GM23248 (cell line): ENCODE results near the gene DSTN. TPM values are rescaled to one million over a fixed set of nuclear protein-coding genes. Genes with fewer than 3 reads are reported as not detected.

Experiments used
- DNase-seq: peaks from one replicate; pipeline ENCODE4 v3.0.0-alpha.2; 2015
- H2AFZ ChIP-seq: fragments of 200-600 bp; sonication (generic); 2 replicates; pipeline ENCODE4 v1.6.1; 2016; ENCODE audit warnings: antibody characterized with exemption
- H3F3A ChIP-seq: fragments of 200-600 bp; sonication (generic); 2 replicates; pipeline ENCODE4 v1.6.1; 2016; ENCODE audit warnings: mild to moderate bottlenecking, antibody characterized with exemption, mixed run types; ENCODE audit not compliant: insufficient read depth
- H3K27ac ChIP-seq: fragments of 200-600 bp; sonication (generic); 2 replicates; pipeline ENCODE4 v1.5.1; 2016; ENCODE audit warnings: mild to moderate bottlenecking
- H3K27me3 ChIP-seq: fragments of 200-600 bp; sonication (generic); replicated peaks from 2 replicates; pipeline ENCODE4 v1.6.1; 2016; ENCODE audit warnings: mild to moderate bottlenecking; ENCODE audit not compliant: insufficient read depth
- H3K36me3 ChIP-seq: fragments of 200-600 bp; sonication (generic); 2 replicates; pipeline ENCODE4 v1.6.1; 2016; ENCODE audit warnings: low read depth, mild to moderate bottlenecking
- H3K4me1 ChIP-seq: fragments of 200-600 bp; sonication (generic); 2 replicates; pipeline ENCODE4 v1.6.1; 2016; ENCODE audit warnings: mild to moderate bottlenecking; ENCODE audit not compliant: insufficient read depth
- H3K4me2 ChIP-seq: fragments of 200-600 bp; sonication (generic); one replicate; pipeline ENCODE4 v1.6.1; 2016; ENCODE audit warnings: mild to moderate bottlenecking; ENCODE audit not compliant: unreplicated experiment
- H3K4me3 ChIP-seq: fragments of 200-600 bp; sonication (generic); 2 replicates; pipeline ENCODE4 v1.5.1; 2016; ENCODE audit warnings: mild to moderate bottlenecking
- H3K79me2 ChIP-seq: fragments of 200-600 bp; sonication (generic); 2 replicates; pipeline ENCODE4 v1.6.1; 2016; ENCODE audit warnings: mild to moderate bottlenecking; ENCODE audit not compliant: insufficient read depth
- H3K9ac ChIP-seq: fragments of 200-600 bp; sonication (generic); 2 replicates; pipeline ENCODE4 v1.6.1; 2016; ENCODE audit warnings: mild to moderate bottlenecking
- H3K9me2 ChIP-seq: fragments of 200-600 bp; sonication (generic); 2 replicates; pipeline ENCODE4 v1.6.1; 2016; ENCODE audit warnings: mixed run types, mild to moderate bottlenecking, moderate library complexity; ENCODE audit not compliant: insufficient read depth
- H3K9me3 ChIP-seq: fragments of 200-600 bp; sonication (generic); one replicate; pipeline ENCODE4 v1.6.1; 2017; ENCODE audit warnings: low read depth
- H4K20me1 ChIP-seq: fragments of 200-600 bp; sonication (generic); 2 replicates; pipeline ENCODE4 v1.6.0; 2016; ENCODE audit not compliant: insufficient read depth
- EZH2 ChIP-seq: fragments of 200-600 bp; sonication (generic); IDR thresholded peaks from 2 replicates; pipeline ENCODE4 v1.6.1; 2018; ENCODE audit warnings: antibody characterized with exemption, mild to moderate bottlenecking; ENCODE audit not compliant: insufficient read depth, poor library complexity, severe bottlenecking
- EZH2phosphoT487 ChIP-seq: fragments of 200-600 bp; sonication (generic); IDR thresholded peaks from 2 replicates; pipeline ENCODE4 v1.6.1; 2018; ENCODE audit warnings: antibody characterized with exemption, moderate library complexity, mild to moderate bottlenecking, low read depth; ENCODE audit not compliant: insufficient read depth
- WGBS, 2 experiments: methylation state at CpG; one replicate each; pipeline ENCODE4 v1.1.6; 2015 to 2017; ENCODE audit warnings: low lambda C conversion rate in 2 of 2, low coverage in 1 of 2; ENCODE audit errors: missing lambda C conversion rate in 2 of 2; 5-methylcytosine and 5-hydroxymethylcytosine counted together
- in situ Hi-C: fragments of 300-500 bp; cut with MboI; formaldehyde crosslinking; loops from 2 replicates; pipeline ENCODE4 v1.15.0; 2020
- polyA plus RNA-seq: library from polyadenylated mRNA; unstranded; fragments of >200 nt; fragmentation: Nextera tagmentation; extraction: Ambion mirVana; gene quantifications from 2 replicates; pipeline ENCODE4 v1.2.1, GENCODE V29; 2016
- total RNA-seq: library from RNA; depleted of rRNA; stranded (reverse); fragments of >200 nt; shearing (Covaris generic); gene quantifications from 2 replicates; pipeline ENCODE4 v1.2.3, GENCODE V29; 2014

The DSTN gene
- total and polyA plus RNA-seq, 2 experiments from 2014 or later = 338 to 610 TPM

DNA sequence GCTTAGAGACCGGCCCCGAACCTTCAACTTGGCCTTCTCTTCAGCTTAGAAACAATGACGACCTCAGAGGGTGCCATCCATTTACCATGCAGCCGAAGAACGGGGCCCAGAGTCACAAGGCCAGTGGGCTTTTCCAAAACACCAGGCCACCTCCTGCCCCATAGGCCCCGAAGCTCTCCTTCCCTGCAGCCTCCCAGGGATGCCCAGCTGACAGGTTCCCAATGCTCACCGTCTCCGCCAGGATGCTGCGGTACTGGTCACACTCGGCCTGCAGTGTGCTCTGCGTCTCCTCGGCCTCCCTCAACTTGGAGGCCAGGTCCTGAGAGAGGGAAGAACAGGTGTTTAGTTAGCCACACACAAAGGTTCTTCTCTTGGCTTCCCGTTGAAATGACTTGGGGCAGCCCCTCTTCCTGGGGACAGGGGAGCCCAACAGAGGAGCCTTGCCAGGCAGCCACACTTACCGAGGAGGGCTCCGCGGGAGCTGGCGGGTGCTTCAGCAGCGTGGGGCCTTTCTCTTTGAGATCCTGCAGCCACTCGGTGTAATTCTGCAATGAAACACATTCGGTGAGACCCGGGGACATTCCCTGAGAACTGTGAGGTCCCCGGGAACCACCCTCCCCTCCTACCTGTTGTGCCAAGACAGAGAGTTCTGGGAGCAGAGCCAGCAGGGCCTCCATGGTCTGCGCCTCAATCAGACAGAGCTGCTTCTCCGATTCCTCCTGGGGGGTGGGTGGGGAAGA lies 51.5 kb downstream of the DSTN start:
- no peaks in the 10 kb centered on the region for H3K4me1 ChIP-seq
- H3K4me2 ChIP-seq = no peak overlapping the region
- H3K27ac ChIP-seq = no peak overlapping the region
- peaks cover 5% of the 10 kb centered on the region for H3F3A ChIP-seq
- H3K9me2 ChIP-seq = no peaks in the 10 kb centered on the region
- H3K9ac ChIP-seq = no peak overlapping the region
- H3K79me2 ChIP-seq = peaks cover 28% of the 10 kb centered on the region
- no peak for DNase-seq
- no peak overlapping the region for H3K4me3 ChIP-seq
- H3K9me3 ChIP-seq = no peaks in the 10 kb centered on the region
- H3K36me3 ChIP-seq = peaks cover 33% of the 10 kb centered on the region
- no peak overlapping the region for H2AFZ ChIP-seq
- no peaks in the 10 kb centered on the region for H3K27me3 ChIP-seq
- in situ Hi-C loops = no loop called here
- 77 to 78% methylated on average over 24 of the region's 24 CpGs for WGBS, 2 experiments
- no peaks in the 10 kb centered on the region for H4K20me1 ChIP-seq
- no peak for TF ChIP-seq EZH2phosphoT487
- no peak for TF ChIP-seq EZH2

- H3K79me2 ChIP-seq = peaks cover 32% of the 10 kb centered on the region
- no peaks in the 10 kb centered on the region for H4K20me1 ChIP-seq
- in situ Hi-C loops = no loop called here
- H3K27me3 ChIP-seq = no peaks in the 10 kb centered on the region
- no peaks in the 10 kb centered on the region for H3K9me2 ChIP-seq
- H3K27ac ChIP-seq = no peak overlapping the region
- peaks cover 2% of the 10 kb centered on the region for H3F3A ChIP-seq
- H3K4me2 ChIP-seq = no peak overlapping the region
- no peaks in the 10 kb centered on the region for H3K4me1 ChIP-seq
- no peak overlapping the region for H3K9ac ChIP-seq
- no peak for DNase-seq
- no peak overlapping the region for H3K4me3 ChIP-seq
- 90 to 92% methylated on average over 11 of the region's 11 CpGs for WGBS, 2 experiments
- no peak overlapping the region for H2AFZ ChIP-seq
- peaks cover 40% of the 10 kb centered on the region for H3K36me3 ChIP-seq
- TF ChIP-seq EZH2 = no peak
- no peak for TF ChIP-seq EZH2phosphoT487
- H3K9me3 ChIP-seq = no peaks in the 10 kb centered on the region
Observed at GRCh38 chr20:17622086-17622850, 52.4 kb downstream of the DSTN start.

GRCh38 chr20:17622851-17623508 lies 53.1 kb downstream of the DSTN start:
- no peaks in the 10 kb centered on the region for H3K9me2 ChIP-seq
- no peak overlapping the region for H3K9ac ChIP-seq
- no peaks in the 10 kb centered on the region for H3K27me3 ChIP-seq
- H3K4me2 ChIP-seq = no peak overlapping the region
- no peaks in the 10 kb centered on the region; the same call in 1 of the 2 replicates for H3F3A ChIP-seq
- no peak overlapping the region for H2AFZ ChIP-seq
- H3K79me2 ChIP-seq = peaks cover 37% of the 10 kb centered on the region
- H3K4me1 ChIP-seq = no peaks in the 10 kb centered on the region
- H3K4me3 ChIP-seq = no peak overlapping the region
- H3K9me3 ChIP-seq = no peaks in the 10 kb centered on the region
- TF ChIP-seq EZH2phosphoT487 (no peak), EZH2 (no peak)
- DNase-seq = no peak
- WGBS, 2 experiments = 81 to 86% methylated on average over 8 to 9 of the region's 9 CpGs
- H4K20me1 ChIP-seq = no peaks in the 10 kb centered on the region
- peaks cover 47% of the 10 kb centered on the region for H3K36me3 ChIP-seq
- no peak overlapping the region for H3K27ac ChIP-seq
- in situ Hi-C loops = no loop called here

- Histone ChIP-seq H4K20me1 (no peaks in the 10 kb centered on the region), H3K9me2 (no peaks in the 10 kb centered on the region), H3K9me3 (no peaks in the 10 kb centered on the region), H3K4me3 (no peak overlapping the region), H3K4me2 (no peak overlapping the region), H3K36me3 (peaks cover 45% of the 10 kb centered on the region), H3K79me2 (peaks cover 48% of the 10 kb centered on the region), H3F3A (no peaks in the 10 kb centered on the region), H3K27me3 (no peaks in the 10 kb centered on the region), H3K4me1 (no peaks in the 10 kb centered on the region), H2AFZ (no peak overlapping the region), H3K27ac (no peak overlapping the region), H3K9ac (no peak overlapping the region)
- 95 to 97% methylated on average over 10 to 12 of the region's 12 CpGs for WGBS, 2 experiments
- in situ Hi-C loops = no loop called here
- TF ChIP-seq EZH2phosphoT487 = no peak
- no peak for TF ChIP-seq EZH2
- DNase-seq = no peak
Observed at GRCh38 chr20:17624070-17624469, 54.2 kb downstream of the DSTN start.
